Measurements from ENCODE around the gene EYS. TPM values are rescaled to one million over a fixed set of nuclear protein-coding genes. Genes with fewer than 3 reads are reported as not detected.

Gene EYS
- total RNA-seq, 2 donors from 2014 or later: not detected

DNA sequence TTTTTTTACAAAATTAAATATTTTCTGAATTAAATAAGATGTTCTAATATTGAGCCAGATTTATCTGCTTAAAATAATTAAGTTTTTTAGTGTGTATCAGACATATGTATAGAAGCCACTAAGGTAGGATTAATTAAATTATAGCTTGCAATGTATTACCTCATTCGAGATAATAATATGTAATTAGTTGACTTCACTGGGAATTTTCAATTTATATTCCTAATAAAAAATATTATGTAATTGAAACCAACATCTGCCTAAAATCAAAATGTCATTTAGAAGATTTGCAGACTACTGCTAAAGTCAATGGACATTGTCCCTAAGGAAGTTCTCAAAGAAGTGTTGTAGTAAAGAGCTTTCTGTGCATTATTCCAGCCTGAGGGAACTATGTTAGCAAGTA, 254.7 kb downstream of the EYS start:
- Histone ChIP-seq H3K27me3 (no peaks in the 10 kb centered on the region), H3K4me1 (no peaks in the 10 kb centered on the region), H3K27ac (no peak overlapping the region), H3K4me3 (no peak overlapping the region), H3K9me3 (no peaks in the 10 kb centered on the region), H3K36me3 (no peaks in the 10 kb centered on the region)
- no peak for DNase-seq (ENCODE audit: low spot score)
- TF ChIP-seq, protein P1, sequence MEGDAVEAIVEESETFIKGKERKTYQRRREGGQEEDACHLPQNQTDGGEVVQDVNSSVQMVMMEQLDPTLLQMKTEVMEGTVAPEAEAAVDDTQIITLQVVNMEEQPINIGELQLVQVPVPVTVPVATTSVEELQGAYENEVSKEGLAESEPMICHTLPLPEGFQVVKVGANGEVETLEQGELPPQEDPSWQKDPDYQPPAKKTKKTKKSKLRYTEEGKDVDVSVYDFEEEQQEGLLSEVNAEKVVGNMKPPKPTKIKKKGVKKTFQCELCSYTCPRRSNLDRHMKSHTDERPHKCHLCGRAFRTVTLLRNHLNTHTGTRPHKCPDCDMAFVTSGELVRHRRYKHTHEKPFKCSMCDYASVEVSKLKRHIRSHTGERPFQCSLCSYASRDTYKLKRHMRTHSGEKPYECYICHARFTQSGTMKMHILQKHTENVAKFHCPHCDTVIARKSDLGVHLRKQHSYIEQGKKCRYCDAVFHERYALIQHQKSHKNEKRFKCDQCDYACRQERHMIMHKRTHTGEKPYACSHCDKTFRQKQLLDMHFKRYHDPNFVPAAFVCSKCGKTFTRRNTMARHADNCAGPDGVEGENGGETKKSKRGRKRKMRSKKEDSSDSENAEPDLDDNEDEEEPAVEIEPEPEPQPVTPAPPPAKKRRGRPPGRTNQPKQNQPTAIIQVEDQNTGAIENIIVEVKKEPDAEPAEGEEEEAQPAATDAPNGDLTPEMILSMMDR (IDR thresholded peaks at IDR 0.05): no peak

DNA sequence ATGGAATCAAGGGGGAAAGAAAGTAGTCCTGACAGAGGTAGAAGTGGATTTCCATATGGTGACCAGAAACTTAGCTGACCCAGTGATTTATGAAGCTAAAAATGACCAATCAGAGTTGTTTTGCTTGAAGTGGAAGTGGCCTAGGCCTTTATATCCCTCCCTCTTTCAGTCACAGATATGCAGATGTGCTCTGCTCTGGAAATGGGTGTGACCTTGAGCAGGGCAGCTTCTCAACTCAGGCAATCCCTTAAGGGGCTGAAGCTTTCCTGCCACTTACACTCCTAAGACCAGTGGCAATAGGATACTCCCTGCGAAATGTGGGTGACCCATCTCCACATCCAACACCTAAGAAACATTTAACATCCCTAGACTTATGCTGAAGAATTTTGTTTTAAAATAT, 256.6 kb downstream of the EYS start:
- Histone ChIP-seq H3K4me1 (no peaks in the 10 kb centered on the region), H3K27ac (no peak overlapping the region), H3K27me3 (no peaks in the 10 kb centered on the region), H3K36me3 (no peaks in the 10 kb centered on the region), H3K9me3 (no peaks in the 10 kb centered on the region), H3K4me3 (no peak overlapping the region)
- no peak for DNase-seq (ENCODE audit: low spot score)
- TF ChIP-seq, protein P1 (IDR thresholded peaks at IDR 0.05): no peak

DNA sequence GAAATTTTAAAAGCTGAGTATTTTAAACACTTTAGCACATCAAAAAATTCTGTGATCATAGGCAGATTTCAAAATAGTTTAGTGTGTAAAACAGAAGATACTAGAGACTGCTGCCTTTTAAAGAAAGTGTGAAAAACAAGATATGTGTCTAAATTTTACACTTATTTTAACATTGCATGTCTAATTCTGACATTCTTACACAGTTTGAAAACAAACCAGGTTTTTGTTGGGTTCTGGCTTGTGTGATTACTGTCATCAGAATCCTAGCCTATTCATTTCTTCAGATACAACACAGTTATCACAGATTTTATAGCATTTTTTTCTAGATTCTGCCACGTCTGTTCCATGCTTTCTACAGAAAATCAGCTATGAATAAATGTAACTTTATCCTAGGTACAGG, 257.1 kb downstream of the EYS start:
- Histone ChIP-seq H3K4me3 (no peak overlapping the region), H3K27ac (no peak overlapping the region), H3K9me3 (no peaks in the 10 kb centered on the region), H3K27me3 (no peaks in the 10 kb centered on the region), H3K36me3 (no peaks in the 10 kb centered on the region), H3K4me1 (no peaks in the 10 kb centered on the region)
- TF ChIP-seq, protein P1 (IDR thresholded peaks at IDR 0.05): no peak
- no peak for DNase-seq (ENCODE audit: low spot score)

DNA sequence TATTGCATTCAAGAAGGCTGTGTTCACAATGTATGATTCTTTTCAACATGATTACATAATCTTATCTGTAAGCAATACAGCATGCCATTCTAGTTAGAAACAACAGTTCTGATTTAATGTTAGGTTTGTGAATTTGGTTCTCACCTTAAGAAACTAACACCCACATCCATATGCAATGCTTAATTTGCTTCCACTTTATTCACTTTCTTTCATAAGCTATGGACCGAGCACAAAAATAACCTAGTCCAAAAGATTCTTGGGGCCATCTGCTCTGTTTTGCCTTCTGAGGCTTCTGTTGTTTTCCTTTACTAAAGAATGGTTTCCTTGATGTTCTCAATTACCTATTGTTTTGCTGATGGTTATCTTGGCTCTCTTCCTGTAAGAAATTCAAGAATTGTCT, 258.2 kb downstream of the EYS start:
- Histone ChIP-seq H3K27me3 (no peaks in the 10 kb centered on the region), H3K27ac (no peak overlapping the region), H3K36me3 (no peaks in the 10 kb centered on the region), H3K9me3 (no peaks in the 10 kb centered on the region), H3K4me1 (no peaks in the 10 kb centered on the region), H3K4me3 (no peak overlapping the region)
- DNase-seq (ENCODE audit: low spot score): no peak
- TF ChIP-seq, protein P1 (IDR thresholded peaks at IDR 0.05): no peak

DNA sequence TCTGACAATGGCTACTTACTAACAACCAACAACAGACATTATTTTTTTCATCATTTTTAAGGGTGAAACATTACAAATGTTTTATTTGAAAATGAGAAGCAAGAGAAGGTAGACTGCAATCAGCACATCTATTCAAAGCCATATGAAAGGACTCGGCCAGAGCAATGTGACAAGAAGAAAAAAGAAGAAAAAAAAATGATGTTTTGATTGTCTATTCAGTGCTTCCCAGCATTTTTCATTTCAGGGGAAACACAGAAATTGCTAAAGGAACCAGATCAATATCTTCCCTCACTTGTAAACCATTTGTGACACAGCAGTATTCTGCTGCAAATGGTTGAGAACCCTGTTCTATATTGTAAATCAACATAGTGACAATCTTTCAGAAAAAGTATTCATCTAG, 270.7 kb downstream of the EYS start:
- TF ChIP-seq, protein P1 (IDR thresholded peaks at IDR 0.05): no peak
- Histone ChIP-seq H3K27ac (no peak overlapping the region), H3K36me3 (no peaks in the 10 kb centered on the region), H3K4me3 (no peak overlapping the region), H3K4me1 (no peaks in the 10 kb centered on the region), H3K9me3 (no peaks in the 10 kb centered on the region), H3K27me3 (no peaks in the 10 kb centered on the region)
- DNase-seq (ENCODE audit: low spot score): no peak

DNA sequence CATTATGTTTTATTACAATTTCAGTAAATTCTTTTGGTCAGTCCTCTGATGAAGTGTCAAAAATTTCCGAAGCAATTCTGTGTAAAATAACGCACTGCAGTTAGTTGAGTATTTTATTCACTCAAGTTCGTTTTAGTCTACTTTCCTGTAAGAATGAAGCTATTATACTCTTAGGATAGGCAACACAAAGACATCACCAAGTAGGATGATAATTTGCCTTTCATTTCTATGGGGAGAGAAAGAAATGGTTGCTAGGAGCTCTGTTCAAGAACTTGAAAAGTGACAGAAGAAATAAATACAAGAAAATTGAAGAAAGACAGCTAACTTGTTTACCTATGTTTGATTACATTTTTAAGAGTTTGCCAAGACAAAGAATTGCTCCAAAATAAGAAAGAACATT, 290.4 kb downstream of the EYS start:
- Histone ChIP-seq H3K4me1 (no peaks in the 10 kb centered on the region), H3K9me3 (no peaks in the 10 kb centered on the region), H3K4me3 (no peak overlapping the region), H3K27ac (no peak overlapping the region), H3K27me3 (no peaks in the 10 kb centered on the region), H3K36me3 (no peaks in the 10 kb centered on the region)
- TF ChIP-seq, protein P1 (IDR thresholded peaks at IDR 0.05): no peak
- DNase-seq (ENCODE audit: low spot score): no peak

Measured in right atrium auricular region (tissue), 2 donors.